Loucy (cell line): ENCODE measurements around the gene DDX55.

ENCODE experiments used
- H2AFZ ChIP-seq: fragments of 200-600 bp; sonication (generic); 2 replicates; pipeline ENCODE4 v1.6.0; 2016; ENCODE audit warnings: antibody characterized with exemption, mild to moderate bottlenecking, low read length, moderate library complexity
- H3F3A ChIP-seq: fragments of 200-600 bp; 2 replicates; pipeline ENCODE4 v1.6.0; 2016; ENCODE audit warnings: antibody characterized with exemption, low read depth, mild to moderate bottlenecking
- H3K27me3 ChIP-seq: fragments of 200-600 bp; sonication (generic); 2 replicates; pipeline ENCODE4 v1.6.1; 2014; ENCODE audit warnings: low read length, mild to moderate bottlenecking; ENCODE audit not compliant: insufficient read depth, poor library complexity, severe bottlenecking
- H3K36me3 ChIP-seq: fragments of 200-600 bp; sonication (generic); 2 replicates; pipeline ENCODE4 v1.6.1; 2016; ENCODE audit warnings: low read length; ENCODE audit not compliant: insufficient read depth
- H3K4me1 ChIP-seq: fragments of 200-600 bp; sonication (generic); 2 replicates; pipeline ENCODE4 v1.5.1; 2014; ENCODE audit warnings: low read length, mild to moderate bottlenecking; ENCODE audit not compliant: insufficient read depth, poor library complexity, severe bottlenecking
- H3K4me2 ChIP-seq: fragments of 200-600 bp; sonication (generic); 2 replicates; pipeline ENCODE4 v1.6.0; 2014; ENCODE audit warnings: antibody characterized with exemption, low read length, low read depth, mild to moderate bottlenecking; ENCODE audit not compliant: poor library complexity, severe bottlenecking
- H3K4me3 ChIP-seq: fragments of 200-600 bp; sonication (generic); 2 replicates; pipeline ENCODE4 v1.5.1; 2014; ENCODE audit warnings: low read length, mild to moderate bottlenecking, mixed read lengths; ENCODE audit not compliant: poor library complexity, severe bottlenecking
- H3K79me2 ChIP-seq: fragments of 200-600 bp; sonication (generic); 2 replicates; pipeline ENCODE4 v1.6.1; 2014; ENCODE audit warnings: low read length; ENCODE audit not compliant: insufficient read depth
- H3K9ac ChIP-seq: fragments of 200-600 bp; sonication (generic); 2 replicates; pipeline ENCODE4 v1.6.0; 2014; ENCODE audit warnings: mild to moderate bottlenecking, low read depth, low read length, moderate library complexity; ENCODE audit not compliant: poor library complexity, severe bottlenecking
- H3K9me2 ChIP-seq: fragments of 200-600 bp; sonication (generic); replicated peaks from 2 replicates; pipeline ENCODE4 v1.6.1; 2016; ENCODE audit warnings: low read depth, low read length, mixed read lengths
- H3K9me3 ChIP-seq: fragments of 200-600 bp; sonication (generic); 2 replicates; pipeline ENCODE4 v1.6.1; 2014; ENCODE audit warnings: mild to moderate bottlenecking, antibody characterized with exemption, low read length, low read depth; ENCODE audit not compliant: insufficient read depth
- H4K20me1 ChIP-seq: fragments of 200-600 bp; sonication (generic); 2 replicates; pipeline ENCODE4 v1.6.0; 2014; ENCODE audit warnings: antibody characterized with exemption, low read length, mild to moderate bottlenecking; ENCODE audit not compliant: insufficient read depth, poor library complexity, severe bottlenecking
- EZH2phosphoT487 ChIP-seq: fragments of 200-600 bp; IDR thresholded peaks from 2 replicates; pipeline ENCODE4 v1.6.1; 2018; ENCODE audit warnings: antibody characterized with exemption, mild to moderate bottlenecking, moderate library complexity, borderline replicate concordance
- TF ChIP-seq, protein P1 (sequence below): fragments of 200-600 bp; sonication (generic); conservative IDR thresholded peaks from 2 replicates; pipeline ENCODE4 v1.5.1; 2014; ENCODE audit warnings: mild to moderate bottlenecking, antibody characterized with exemption, low read length

The DDX55 gene

DNA sequence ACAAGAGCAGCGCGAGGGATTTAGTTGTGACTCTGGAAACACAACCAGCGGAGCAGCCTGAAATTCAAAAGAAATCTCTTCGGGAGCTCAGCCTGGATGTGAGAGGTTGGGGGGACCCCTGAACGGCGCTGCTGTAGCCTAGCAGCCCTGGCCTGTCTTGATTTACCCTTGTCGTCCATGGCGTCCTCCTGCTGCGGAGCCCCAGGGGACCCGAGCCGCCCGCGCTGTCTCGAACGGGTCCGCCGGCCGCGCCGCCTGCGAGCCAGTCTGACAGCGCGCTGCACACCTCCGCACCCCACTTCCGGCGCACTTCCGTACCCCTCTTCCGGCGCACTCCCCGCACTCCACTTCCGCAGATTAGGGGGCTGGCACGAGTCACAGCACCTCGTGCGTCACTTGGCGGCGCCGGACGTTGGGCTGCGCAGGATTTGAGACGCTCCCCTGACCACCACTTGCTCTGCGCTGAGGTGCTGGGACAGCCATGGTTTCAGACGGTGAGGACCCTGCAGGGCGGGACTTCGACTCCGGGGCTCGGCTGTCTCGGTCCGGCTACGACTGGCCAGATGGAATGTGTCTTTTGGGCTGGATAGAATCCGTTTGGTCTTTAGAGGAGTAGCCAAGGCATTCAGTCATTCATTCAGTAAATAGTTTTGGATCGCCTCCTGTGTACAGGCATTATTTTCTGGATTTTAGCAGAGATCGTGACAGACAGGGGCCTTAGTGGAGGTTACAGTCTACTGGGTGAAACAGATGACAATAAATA lies 31.7 kb downstream of the DDX55 start, which contains the start of the genes EIF2B1 and GTF2H3:
EIF2B1 (minus strand) TSS at position 308 of the 763 bp plus-strand sequence; CDS start at position 179, 129 bp downstream.
GTF2H3 (plus strand) TSS at position 451 of the 763 bp plus-strand sequence; CDS start at position 482, 31 bp downstream.
- no peaks in the 10 kb centered on the region for H3K9me3 ChIP-seq
- H3K9me2 ChIP-seq, result no peaks in the 10 kb centered on the region
- no peaks in the 10 kb centered on the region for H3F3A ChIP-seq
- peaks cover 34% of the 10 kb centered on the region for H3K79me2 ChIP-seq
- TF ChIP-seq, protein P1, sequence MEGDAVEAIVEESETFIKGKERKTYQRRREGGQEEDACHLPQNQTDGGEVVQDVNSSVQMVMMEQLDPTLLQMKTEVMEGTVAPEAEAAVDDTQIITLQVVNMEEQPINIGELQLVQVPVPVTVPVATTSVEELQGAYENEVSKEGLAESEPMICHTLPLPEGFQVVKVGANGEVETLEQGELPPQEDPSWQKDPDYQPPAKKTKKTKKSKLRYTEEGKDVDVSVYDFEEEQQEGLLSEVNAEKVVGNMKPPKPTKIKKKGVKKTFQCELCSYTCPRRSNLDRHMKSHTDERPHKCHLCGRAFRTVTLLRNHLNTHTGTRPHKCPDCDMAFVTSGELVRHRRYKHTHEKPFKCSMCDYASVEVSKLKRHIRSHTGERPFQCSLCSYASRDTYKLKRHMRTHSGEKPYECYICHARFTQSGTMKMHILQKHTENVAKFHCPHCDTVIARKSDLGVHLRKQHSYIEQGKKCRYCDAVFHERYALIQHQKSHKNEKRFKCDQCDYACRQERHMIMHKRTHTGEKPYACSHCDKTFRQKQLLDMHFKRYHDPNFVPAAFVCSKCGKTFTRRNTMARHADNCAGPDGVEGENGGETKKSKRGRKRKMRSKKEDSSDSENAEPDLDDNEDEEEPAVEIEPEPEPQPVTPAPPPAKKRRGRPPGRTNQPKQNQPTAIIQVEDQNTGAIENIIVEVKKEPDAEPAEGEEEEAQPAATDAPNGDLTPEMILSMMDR, result no peak
- TF ChIP-seq EZH2phosphoT487, result no peak
- peaks cover 17% of the 10 kb centered on the region; the same call in 1 of the 2 replicates for H3K36me3 ChIP-seq
- peak within 1 kb of the TSS; percentile 77 for H2AFZ ChIP-seq
- H3K9ac ChIP-seq, result peak within 1 kb of the TSS; percentile 89
- peak within 1 kb of the TSS; percentile 84 for H3K4me3 ChIP-seq
- H3K27me3 ChIP-seq, result no peaks in the 10 kb centered on the region
- peak within 1 kb of the TSS; percentile 96 for H3K4me2 ChIP-seq
- peaks cover 7% of the 10 kb centered on the region for H3K4me1 ChIP-seq
- no peaks in the 10 kb centered on the region for H4K20me1 ChIP-seq

DNA sequence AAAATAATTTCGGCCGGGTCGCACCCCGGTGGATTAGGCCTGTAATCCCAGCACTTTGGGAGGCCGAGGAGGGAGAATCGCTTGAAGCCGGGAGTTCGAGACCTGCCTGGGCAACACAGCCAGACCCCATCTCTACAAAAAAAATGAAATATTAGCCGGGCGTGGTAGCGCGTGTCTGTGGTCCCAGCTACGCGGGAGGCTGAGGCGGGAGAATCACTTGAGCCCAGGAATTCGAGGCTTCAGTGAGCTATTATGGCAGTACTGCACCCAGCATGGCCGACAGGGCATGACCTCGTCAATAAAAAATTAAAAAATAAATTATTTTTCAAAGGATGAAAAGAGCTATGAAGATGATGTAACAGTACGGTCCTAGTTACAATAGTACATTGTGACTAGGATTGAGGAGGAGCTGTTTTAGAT lies 32.3 kb downstream of the DDX55 start:
- Histone ChIP-seq H3K4me1 (peaks cover 7% of the 10 kb centered on the region), H3K4me3 (peak overlapping the region; percentile 84), H3K4me2 (peak overlapping the region; percentile 64), H3K9ac (peak overlapping the region; percentile 89), H4K20me1 (no peaks in the 10 kb centered on the region), H3K9me3 (no peaks in the 10 kb centered on the region), H3K36me3 (peaks cover 11% of the 10 kb centered on the region; the same call in 1 of the 2 replicates), H3F3A (no peaks in the 10 kb centered on the region), H3K27me3 (no peaks in the 10 kb centered on the region), H3K9me2 (no peaks in the 10 kb centered on the region), H2AFZ (peak overlapping the region; percentile 66), H3K79me2 (peaks cover 34% of the 10 kb centered on the region)
- TF ChIP-seq EZH2phosphoT487, result no peak
- TF ChIP-seq, protein P1, result no peak

DNA sequence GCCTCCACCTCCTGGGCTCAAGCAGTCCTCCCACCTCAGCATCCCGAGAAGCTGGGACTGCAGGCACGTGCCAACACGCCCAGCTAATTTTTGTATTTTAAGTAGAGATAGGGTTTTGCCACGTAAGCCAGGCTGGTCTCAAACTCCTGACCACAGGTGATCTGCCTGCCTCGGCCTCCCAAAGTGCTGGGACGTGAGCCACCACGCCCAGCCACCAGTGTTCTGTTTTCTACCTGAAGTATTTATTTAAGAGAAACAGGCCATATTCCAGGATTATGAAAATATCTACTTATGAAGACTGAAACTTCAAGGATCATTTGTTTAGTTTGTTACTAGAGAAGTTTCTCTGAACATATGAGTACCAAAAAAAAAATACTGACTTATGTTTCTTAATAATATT lies 42.0 kb downstream of the DDX55 start:
- Histone ChIP-seq H3K4me1 (no peaks in the 10 kb centered on the region), H3K79me2 (no peaks in the 10 kb centered on the region), H3K4me3 (no peak overlapping the region), H3K27me3 (no peaks in the 10 kb centered on the region), H3F3A (no peaks in the 10 kb centered on the region), H3K9ac (no peak overlapping the region), H4K20me1 (no peaks in the 10 kb centered on the region), H3K9me2 (no peaks in the 10 kb centered on the region), H2AFZ (no peak overlapping the region), H3K9me3 (no peaks in the 10 kb centered on the region), H3K36me3 (peaks cover 16% of the 10 kb centered on the region; the same call in 1 of the 2 replicates), H3K4me2 (no peak overlapping the region)
- TF ChIP-seq, protein P1, result no peak
- TF ChIP-seq EZH2phosphoT487, result no peak
